HG03469 (cell line): Measurements from ENCODE around the gene TMEM270.
"Not testable (repeated sequence)": the region's sequence is repeated elsewhere in the genome, so short reads cannot be mapped to it uniquely, and the experiment has no call there.

Experiments used
- ATAC-seq: cut with Tn5 transposase; IDR thresholded peaks from one replicate; pipeline ENCODE4 v1.9.1; 2021; ENCODE audit warnings: mild to moderate bottlenecking, moderate library complexity, moderate number of reproducible peaks; ENCODE audit not compliant: unreplicated experiment

Gene TMEM270

DNA sequence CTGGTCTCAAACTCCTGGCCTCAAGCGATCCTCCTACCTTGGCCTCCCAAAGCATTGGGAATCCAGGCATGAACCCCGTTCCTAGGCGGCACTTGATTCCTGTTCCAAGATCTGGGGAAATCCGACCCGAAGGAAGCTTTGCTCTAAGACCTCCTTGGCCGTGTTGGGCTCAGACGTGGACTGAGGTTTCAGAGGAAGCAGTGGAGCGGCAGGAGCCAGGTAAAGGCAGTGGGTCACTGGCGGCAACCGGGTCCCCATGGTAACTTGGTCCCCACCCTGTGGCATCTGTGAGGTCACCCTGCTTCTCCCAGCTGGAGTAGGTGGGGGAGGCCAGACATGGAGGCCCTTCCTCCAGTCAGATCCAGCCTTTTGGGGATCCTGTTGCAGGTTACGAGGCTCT, at the start of gene TMEM270:
TSS of gene TMEM270 (plus strand) at position 301 of the 400 bp plus-strand sequence. CDS start at position 337, 36 bp downstream.
- no peak for ATAC-seq

GRCh38 chr7:73811760-73812168, 49.2 kb upstream of the TMEM270 start:
- no peak for ATAC-seq

GRCh38 chr7:73812996-73813395, 48.0 kb upstream of the TMEM270 start:
- ATAC-seq: no peak

GRCh38 chr7:73815436-73815835, 45.5 kb upstream of the TMEM270 start:
- ATAC-seq: no peak

GRCh38 chr7:73817121-73817520, 43.8 kb upstream of the TMEM270 start:
- ATAC-seq: no peak

- no peak for ATAC-seq
These were observed 40.9 kb upstream of the TMEM270 start for GRCh38 chr7:73820013-73820412.

GRCh38 chr7:73821597-73822285, 39.2 kb upstream of the TMEM270 start:
- ATAC-seq: not testable (repeated sequence)

GRCh38 chr7:73822319-73823173, 38.4 kb upstream of the TMEM270 start:
- ATAC-seq: no peak

DNA sequence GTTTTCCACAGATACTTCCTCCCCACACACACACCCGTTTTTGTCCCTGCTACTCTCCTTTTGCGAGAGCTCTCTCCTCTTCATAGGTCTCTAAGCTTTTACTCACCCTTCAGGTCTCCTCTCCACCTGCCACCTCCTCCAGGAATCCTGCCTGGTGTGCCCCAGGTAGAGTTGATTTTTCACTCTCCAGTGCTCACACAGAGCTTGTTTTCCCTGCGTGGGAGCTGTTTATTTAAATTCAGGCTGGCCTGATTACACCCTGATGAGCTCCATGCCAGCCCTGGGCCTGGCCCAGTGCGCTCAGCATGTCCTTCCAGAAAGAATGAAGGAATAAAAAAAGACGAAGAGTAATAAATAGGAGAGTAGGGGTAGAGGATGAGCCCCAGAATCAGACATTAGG, 37.7 kb upstream of the TMEM270 start:
- no peak for ATAC-seq

GRCh38 chr7:73823873-73824592, 36.9 kb upstream of the TMEM270 start:
- ATAC-seq: no peak

DNA sequence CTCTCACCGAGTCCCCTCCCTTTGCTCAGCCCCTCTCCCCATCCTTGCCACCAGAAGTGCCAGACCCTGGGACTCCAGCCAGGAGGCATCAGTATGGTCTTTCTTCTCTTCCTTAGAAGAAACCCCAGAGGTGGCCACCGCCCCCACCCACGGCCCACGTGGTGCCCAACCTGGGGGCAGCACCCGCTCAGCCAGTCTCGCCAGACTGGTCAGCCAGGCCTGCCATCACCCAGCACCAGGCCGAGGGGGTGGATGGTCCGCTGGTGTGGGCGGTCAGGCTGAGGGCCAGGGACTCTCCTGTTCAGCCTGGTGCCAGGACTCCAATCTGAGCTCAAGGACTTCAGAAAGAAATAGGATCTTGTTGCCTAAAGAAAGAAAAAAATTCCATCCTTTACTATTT, 36.0 kb upstream of the TMEM270 start:
- ATAC-seq: no peak

DNA sequence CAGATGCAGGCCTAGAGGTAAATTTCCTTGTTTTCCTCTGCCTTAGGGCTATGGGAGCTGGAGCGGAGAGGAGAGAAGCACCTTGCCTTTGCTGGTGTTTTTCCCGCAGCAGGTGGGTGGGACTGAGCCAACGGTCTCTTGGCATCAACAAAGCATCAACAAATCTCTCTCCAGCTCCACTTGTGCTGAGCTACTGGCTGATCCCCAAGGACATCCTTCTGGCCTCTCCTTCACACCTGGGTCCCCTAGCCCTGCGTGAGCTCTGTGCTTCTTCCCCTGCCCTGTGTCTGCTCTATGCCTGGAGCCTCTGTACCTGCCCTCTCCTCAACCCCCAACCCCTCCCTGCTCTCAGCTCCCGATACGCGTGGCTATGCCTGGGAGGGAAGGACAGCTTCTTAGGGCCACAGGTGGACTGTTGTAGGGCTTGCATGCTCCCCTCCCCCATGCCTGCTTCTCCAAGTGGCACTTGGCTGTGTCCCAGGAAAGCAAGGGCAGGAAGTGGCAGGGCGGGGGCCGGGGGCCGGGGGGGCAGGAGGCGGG, 33.3 kb upstream of the TMEM270 start:
- no peak for ATAC-seq

- ATAC-seq: no peak
These were observed 32.7 kb upstream of the TMEM270 start for GRCh38 chr7:73828107-73828803.

DNA sequence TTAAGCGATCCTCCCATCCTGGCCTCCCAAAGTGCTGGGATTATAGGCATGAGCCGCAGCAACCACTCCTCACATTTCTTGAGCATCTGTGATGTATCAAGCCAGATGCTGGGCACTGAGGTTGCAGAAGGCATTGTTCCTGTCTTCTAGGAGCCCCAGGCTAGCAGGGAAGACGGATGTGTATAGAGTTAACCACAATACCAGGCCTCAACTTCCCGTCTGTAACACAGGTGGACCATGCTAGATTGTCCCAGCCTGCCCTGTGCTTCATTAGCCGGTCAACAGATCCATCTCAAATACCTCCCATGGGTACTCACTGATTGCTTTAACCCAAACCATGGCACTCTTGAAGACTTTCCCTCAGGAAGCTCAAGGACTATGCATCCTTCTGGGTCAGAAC, 32.0 kb upstream of the TMEM270 start:
- no peak for ATAC-seq

GRCh38 chr7:73829505-73829904, 31.5 kb upstream of the TMEM270 start:
- no peak for ATAC-seq

- no peak for ATAC-seq
These were observed 30.9 kb upstream of the TMEM270 start for GRCh38 chr7:73829921-73830680.

DNA sequence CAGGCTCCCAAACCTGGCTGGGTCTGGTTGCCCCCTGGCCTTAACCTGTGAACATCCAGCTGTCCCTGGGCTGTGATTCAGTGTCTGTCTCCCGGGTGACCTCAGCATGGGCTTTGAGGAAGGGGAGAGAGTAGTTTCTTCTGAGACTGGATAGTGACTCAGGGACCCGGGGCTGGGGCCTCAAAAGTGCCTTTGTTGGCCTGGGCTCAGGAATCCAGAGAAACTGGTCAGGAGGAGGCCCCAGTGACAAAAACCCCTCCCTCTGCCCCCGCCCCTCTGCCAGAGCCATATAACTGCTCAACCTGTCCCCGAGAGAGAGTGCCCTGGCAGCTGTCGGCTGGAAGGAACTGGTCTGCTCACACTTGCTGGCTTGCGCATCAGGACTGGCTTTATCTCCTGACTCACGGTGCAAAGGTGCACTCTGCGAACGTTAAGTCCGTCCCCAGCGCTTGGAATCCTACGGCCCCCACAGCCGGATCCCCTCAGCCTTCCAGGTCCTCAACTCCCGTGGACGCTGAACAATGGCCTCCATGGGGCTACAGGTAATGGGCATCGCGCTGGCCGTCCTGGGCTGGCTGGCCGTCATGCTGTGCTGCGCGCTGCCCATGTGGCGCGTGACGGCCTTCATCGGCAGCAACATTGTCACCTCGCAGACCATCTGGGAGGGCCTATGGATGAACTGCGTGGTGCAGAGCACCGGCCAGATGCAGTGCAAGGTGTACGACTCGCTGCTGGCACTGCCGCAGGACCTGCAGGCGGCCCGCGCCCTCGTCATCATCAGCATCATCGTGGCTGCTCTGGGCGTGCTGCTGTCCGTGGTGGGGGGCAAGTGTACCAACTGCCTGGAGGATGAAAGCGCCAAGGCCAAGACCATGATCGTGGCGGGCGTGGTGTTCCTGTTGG, 30.0 kb upstream of the TMEM270 start, which contains the start of gene CLDN4:
TSS of gene CLDN4 (plus strand) at position 316 of the 903 bp plus-strand sequence. CDS start at position 522, 206 bp downstream.
- no peak for ATAC-seq

DNA sequence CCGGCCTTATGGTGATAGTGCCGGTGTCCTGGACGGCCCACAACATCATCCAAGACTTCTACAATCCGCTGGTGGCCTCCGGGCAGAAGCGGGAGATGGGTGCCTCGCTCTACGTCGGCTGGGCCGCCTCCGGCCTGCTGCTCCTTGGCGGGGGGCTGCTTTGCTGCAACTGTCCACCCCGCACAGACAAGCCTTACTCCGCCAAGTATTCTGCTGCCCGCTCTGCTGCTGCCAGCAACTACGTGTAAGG, 29.4 kb upstream of the TMEM270 start:
- ATAC-seq: no peak
